B cell (primary cell): ENCODE results near the gene GLI3. TPM values are rescaled to one million over a fixed set of nuclear protein-coding genes. Genes with fewer than 3 reads are reported as not detected.

Source experiments
- ATAC-seq: fragments of 200-7000 bp; cut with Tn5 transposase; one replicate; pipeline ENCODE4 v1.10.0; 2021; ENCODE audit warnings: low read depth, mild to moderate bottlenecking, moderate number of reproducible peaks, moderate library complexity
- CTCF ChIA-PET: fragments of 350-600 bp; sonication (Branson Sonifier 250); formaldehyde crosslinking; loops from one replicate; lab custom pipeline; 2021; ENCODE audit warnings: antibody characterized with exemption, inconsistent platforms; lab: Charles Lee
- POLR2A ChIA-PET: fragments of 350-600 bp; sonication (Branson Sonifier 250); formaldehyde crosslinking; loops from one replicate; lab custom pipeline; 2021; ENCODE audit warnings: antibody characterized with exemption; lab: Charles Lee
- DNase-seq: peaks from one replicate; pipeline ENCODE4 v3.0.0; 2013
- H2AFZ ChIP-seq: 2 replicates; pipeline ENCODE4 v1.6.1; 2012; ENCODE audit warnings: mild to moderate bottlenecking, low read depth, low read length; ENCODE audit not compliant: insufficient read depth, poor library complexity, severe bottlenecking
- H3K27ac ChIP-seq, 2 donors: 1 replicate in 1 of 2; 2 replicates in 1 of 2; pipeline ENCODE4 v1.5.1; 2012 to 2013; ENCODE audit warnings: low read length in 2 of 2, mild to moderate bottlenecking in 2 of 2, moderate library complexity in 1 of 2
- H3K27me3 ChIP-seq, 4 experiments: fragments of 200-600 bp in 1 of 4; sonication (generic) in 1 of 4; replicated peaks in 1 of 4; 1 replicate in 2 of 4; 2 replicates in 2 of 4; pipeline versions ENCODE4 v1.6.1 to v1.7.0; 2013 to 2016; ENCODE audit warnings: low read length in 3 of 4, mild to moderate bottlenecking in 2 of 4, mixed read lengths in 1 of 4, moderate library complexity in 1 of 4; ENCODE audit not compliant: insufficient read depth in 4 of 4, control insufficient read depth in 3 of 4; ENCODE audit errors: control extremely low read depth in 1 of 4
- H3K36me3 ChIP-seq, 2 experiments: replicated peaks in 1 of 2; 1 replicate in 1 of 2; 2 replicates in 1 of 2; pipeline versions ENCODE4 v1.6.1 to v1.7.1; 2013; ENCODE audit warnings: low read length in 1 of 2; ENCODE audit not compliant: insufficient read depth in 2 of 2, control insufficient read depth in 1 of 2; ENCODE audit errors: control extremely low read depth in 1 of 2, extremely low read depth in 1 of 2
- H3K4me1 ChIP-seq, 2 donors: fragments of 200-600 bp in 1 of 2; sonication (generic) in 1 of 2; 1 replicate in 1 of 2; 2 replicates in 1 of 2; pipeline versions ENCODE4 v1.5.1 to v1.6.1; 2013 to 2017; ENCODE audit warnings: low read length in 2 of 2; ENCODE audit not compliant: control insufficient read depth in 2 of 2, insufficient read depth in 2 of 2
- H3K4me2 ChIP-seq: replicated peaks from 2 replicates; pipeline ENCODE3; 2012; ENCODE audit warnings: mild to moderate bottlenecking, low read depth, low read length; ENCODE audit not compliant: poor library complexity, severe bottlenecking
- H3K4me3 ChIP-seq, 5 experiments: fragments of 200-600 bp in 1 of 5; sonication (generic) in 1 of 5; 1 replicate in 3 of 5; 2 replicates in 2 of 5; pipeline versions ENCODE4 v1.5.1 to v1.7.0; 2011 to 2016; ENCODE audit warnings: low read length in 4 of 5, mild to moderate bottlenecking in 4 of 5, low read depth in 2 of 5, control low read depth in 1 of 5, moderate library complexity in 1 of 5; ENCODE audit not compliant: insufficient read depth in 1 of 5; ENCODE audit errors: control extremely low read depth in 1 of 5, extremely low read depth in 1 of 5
- H3K79me2 ChIP-seq: fragments of 200-600 bp; sonication (generic); one replicate; pipeline ENCODE4 v1.6.0; 2016; ENCODE audit warnings: low read length; ENCODE audit not compliant: control insufficient read depth, insufficient read depth
- H3K9ac ChIP-seq: fragments of 200-600 bp; sonication (generic); 2 replicates; pipeline ENCODE4 v1.6.1; 2017; ENCODE audit warnings: mild to moderate bottlenecking, low read length, moderate library complexity
- H3K9me3 ChIP-seq, 3 donors: one replicate each; pipeline versions ENCODE4 v1.6.1 to v1.7.1; 2013; ENCODE audit warnings: low read length in 2 of 3; ENCODE audit not compliant: control insufficient read depth in 2 of 3, insufficient read depth in 1 of 3; ENCODE audit errors: control extremely low read depth in 1 of 3
- H4K20me1 ChIP-seq: 2 replicates; pipeline ENCODE4 v1.6.0; 2012; ENCODE audit warnings: mild to moderate bottlenecking, low read length; ENCODE audit not compliant: insufficient read depth, control insufficient read depth, poor library complexity, severe bottlenecking
- H3K27ac Mint-ChIP-seq: one replicate; pipeline ENCODE4 v1.8.0; 2021; ENCODE audit warnings: mixed read lengths
- H3K27me3 Mint-ChIP-seq: one replicate; pipeline ENCODE4 v1.8.0; 2021; ENCODE audit warnings: mixed read lengths
- H3K4me1 Mint-ChIP-seq: one replicate; pipeline ENCODE4 v1.8.0; 2021; ENCODE audit warnings: mixed read lengths
- H3K4me3 Mint-ChIP-seq: one replicate; pipeline ENCODE4 v1.8.0; 2021; ENCODE audit warnings: mixed read lengths
- H3K9me3 Mint-ChIP-seq: one replicate; pipeline ENCODE4 v1.8.0; 2022; ENCODE audit warnings: mixed read lengths; ENCODE audit not compliant: insufficient read depth
- CTCF ChIP-seq: fragments of 200-600 bp; IDR thresholded peaks from one replicate; pipeline ENCODE4 v1.8.0; 2022; ENCODE audit warnings: antibody characterized with exemption, mild to moderate bottlenecking
- EZH2 ChIP-seq: IDR thresholded peaks from 2 replicates; pipeline ENCODE4 v1.6.1; 2012; ENCODE audit warnings: borderline replicate concordance, low read depth, mild to moderate bottlenecking, moderate library complexity, low read length; ENCODE audit not compliant: insufficient read depth, poor library complexity, severe bottlenecking
- WGBS: methylation state at CpG from one replicate; pipeline ENCODE4 v1.1.5; 2013; ENCODE audit warnings: missing lambda C conversion rate; ENCODE audit not compliant: insufficient coverage; 5-methylcytosine and 5-hydroxymethylcytosine counted together
- intact Hi-C: fragments of 100-400 bp; cut with micrococcal nuclease; formaldehyde crosslinking; loops from one replicate; pipeline ENCODE4 v1.10.0; 2022
- polyA plus RNA-seq: library from polyadenylated mRNA; depleted of rRNA; stranded (reverse); fragments of >200 nt; gene quantifications from 2 replicates; pipeline ENCODE4 v1.2.3, GENCODE V29; 2012
- total RNA-seq, 2 donors: library from RNA; stranded (reverse); fragments of 120-200 nt in 1 of 2; gene quantifications; 1 replicate in 1 of 2; 2 replicates in 1 of 2; pipeline versions ENCODE4 v1.2.3 to v1.2.4, GENCODE V29; 2013 to 2022

Gene GLI3
- total and polyA plus RNA-seq, 2 donors (not counting 1 experiment from before 2014, with no cell fraction given), result not detected

GRCh38 chr7:42053834-42054233 is 183.2 kb downstream of the GLI3 start:
- Histone ChIP-seq H2AFZ (no peak overlapping the region), H3K79me2 (no peaks in the 10 kb centered on the region), H3K4me1 (no peaks in the 10 kb centered on the region), H3K27me3 (no peaks in the 10 kb centered on the region), H3K9me3 (peaks cover 0 to 3% (median 0%) of the 10 kb centered on the region in 3 donors), H3K27ac (no peak overlapping the region), H3K9ac (no peak overlapping the region), H4K20me1 (no peaks in the 10 kb centered on the region), H3K4me2 (no peak overlapping the region), H3K4me3 (no peak overlapping the region), H3K36me3 (no peaks in the 10 kb centered on the region)
- ChIA-PET POLR2A (no interaction called here), CTCF (no interaction called here)
- ATAC-seq (no peak), DNase-seq (no peak)
- intact Hi-C loops, result no loop called here
- no peaks in the 10 kb centered on the region for H3K4me1 Mint-ChIP-seq
- no CpG with 5 or more reads among the region's 2 CpGs for WGBS
- H3K4me3 Mint-ChIP-seq, result no peak overlapping the region
- H3K27me3 Mint-ChIP-seq, result peaks cover 11% of the 10 kb centered on the region
- TF ChIP-seq CTCF (no peak), EZH2 (no peak)
- no peak overlapping the region for H3K27ac Mint-ChIP-seq
- no peaks in the 10 kb centered on the region for H3K9me3 Mint-ChIP-seq

- no peak overlapping the region for H3K4me3 Mint-ChIP-seq
- no peak overlapping the region for H3K9ac ChIP-seq
- H3K27ac ChIP-seq, result no peak overlapping the region
- no peaks in the 10 kb centered on the region for H3K36me3 ChIP-seq
- H3K4me3 ChIP-seq, result no peak overlapping the region
- no peaks in the 10 kb centered on the region for H4K20me1 ChIP-seq
- intact Hi-C loops, result no loop called here
- H3K4me1 ChIP-seq, result no peaks in the 10 kb centered on the region
- H3K4me1 Mint-ChIP-seq, result no peaks in the 10 kb centered on the region
- DNase-seq (no peak), ATAC-seq (no peak)
- no peak overlapping the region for H2AFZ ChIP-seq
- no peak for TF ChIP-seq EZH2
- no peak for TF ChIP-seq CTCF
- no CpG with 5 or more reads among the region's 5 CpGs for WGBS
- no peaks in the 10 kb centered on the region for H3K79me2 ChIP-seq
- no peak overlapping the region for H3K27ac Mint-ChIP-seq
- peaks cover 0 to 3% (median 0%) of the 10 kb centered on the region in 4 experiments for H3K27me3 ChIP-seq
- H3K4me2 ChIP-seq, result no peak overlapping the region
- H3K9me3 Mint-ChIP-seq, result no peaks in the 10 kb centered on the region
- peaks cover 22% of the 10 kb centered on the region for H3K27me3 Mint-ChIP-seq
- CTCF ChIA-PET, result no interaction called here
- H3K9me3 ChIP-seq, result no peaks in the 10 kb centered on the region
- POLR2A ChIA-PET, result no interaction called here
These were observed 187.2 kb downstream of the GLI3 start for GRCh38 chr7:42049761-42050160.
